ENCODE data around the gene OOSP4B. TPM values are rescaled to one million over a fixed set of nuclear protein-coding genes. Genes with fewer than 3 reads are reported as not detected.

Gene OOSP4B
- polyA plus RNA-seq (2012; rRNA removed) = not detected in 2 replicates
- not detected in 2 replicates for polyA plus RNA-seq (2012; cell fraction: cytosol; rRNA removed)
- polyA plus RNA-seq (2012; cell fraction: nucleus; rRNA removed) = not detected in 2 replicates

DNA sequence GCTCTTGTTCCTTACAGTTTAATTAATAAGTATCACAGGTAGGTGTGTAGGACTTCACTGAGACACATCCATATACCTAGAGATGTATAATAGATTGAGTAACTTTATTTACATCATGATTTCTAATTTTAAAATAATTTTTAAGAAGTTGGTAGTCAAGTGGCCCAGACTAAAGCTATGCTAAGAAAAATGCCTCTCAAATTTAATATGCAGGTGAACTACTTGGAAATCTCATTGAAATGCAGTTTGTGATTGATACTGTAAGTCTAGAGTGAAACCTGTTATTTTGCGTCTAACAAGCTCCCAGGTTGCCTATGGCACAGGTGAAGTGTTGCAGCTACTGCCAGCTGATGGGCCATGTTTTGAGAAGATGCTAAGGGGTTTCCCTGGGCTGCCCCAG lies at the start of gene OOSP4B:
OOSP4B (plus strand) TSS at position 301 of the 400 bp plus-strand sequence.
- no peak for TF ChIP-seq GATA2 (CRISPR knock-in tag; IDR thresholded peaks at IDR 0.05)
- no peak for TF ChIP-seq RAD21 (IDR thresholded peaks at IDR 0.05; ENCODE audit: low read length)
- no peak for TF ChIP-seq RCOR1 (IDR thresholded peaks at IDR 0.05; ENCODE audit: low read length)
- TF ChIP-seq MXI1 (IDR thresholded peaks at IDR 0.05; ENCODE audit: low read depth, low read length) = no peak
- no peak for TF ChIP-seq EZH2phosphoT487 (IDR thresholded peaks at IDR 0.05; ENCODE audit: borderline replicate concordance, low read depth)
- TF ChIP-seq TCF12 (IDR thresholded peaks at IDR 0.05) = no peak
- TF ChIP-seq SMC3 (IDR thresholded peaks at IDR 0.05; ENCODE audit: low read depth, low read length) = no peak
- TF ChIP-seq, protein P1, sequence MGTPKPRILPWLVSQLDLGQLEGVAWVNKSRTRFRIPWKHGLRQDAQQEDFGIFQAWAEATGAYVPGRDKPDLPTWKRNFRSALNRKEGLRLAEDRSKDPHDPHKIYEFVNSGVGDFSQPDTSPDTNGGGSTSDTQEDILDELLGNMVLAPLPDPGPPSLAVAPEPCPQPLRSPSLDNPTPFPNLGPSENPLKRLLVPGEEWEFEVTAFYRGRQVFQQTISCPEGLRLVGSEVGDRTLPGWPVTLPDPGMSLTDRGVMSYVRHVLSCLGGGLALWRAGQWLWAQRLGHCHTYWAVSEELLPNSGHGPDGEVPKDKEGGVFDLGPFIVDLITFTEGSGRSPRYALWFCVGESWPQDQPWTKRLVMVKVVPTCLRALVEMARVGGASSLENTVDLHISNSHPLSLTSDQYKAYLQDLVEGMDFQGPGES (IDR thresholded peaks at IDR 0.05; ENCODE audit: low read depth, low read length) = no peak
- no peak for TF ChIP-seq YY1 (IDR thresholded peaks at IDR 0.05; ENCODE audit: low read depth)
- no peak for TF ChIP-seq CTCF (IDR thresholded peaks at IDR 0.05)
- 20% methylated on average over 1 of the region's 1 CpG for WGBS (ENCODE audit: low lambda C conversion rate)
- H3K79me2 ChIP-seq (ENCODE audit: insufficient read depth) = no peaks in the 10 kb centered on the region
- H3K4me2 ChIP-seq = no peak within 1 kb of the TSS
- no peaks in the 10 kb centered on the region for H3K9me2 ChIP-seq
- no peaks in the 10 kb centered on the region for H3F3A ChIP-seq (replicated peaks; ENCODE audit: insufficient read depth)
- no peaks in the 10 kb centered on the region for H4K20me1 ChIP-seq (ENCODE audit: insufficient read depth)
- no peaks in the 10 kb centered on the region for H3K36me3 ChIP-seq (replicated peaks in 1 of 2; ENCODE audit: control insufficient read depth in 1 of 2, insufficient read depth in 2 of 2, low read length in 1 of 2)
- H3K4me1 ChIP-seq (ENCODE audit: control insufficient read depth in 1 of 2, insufficient read depth in 2 of 2, low read depth in 1 of 2, low read length in 1 of 2) = no peaks in the 10 kb centered on the region
- no peaks in the 10 kb centered on the region for H3K27me3 ChIP-seq (ENCODE audit: insufficient read depth)
- ChIA-PET CTCF (no interaction called here), POLR2A (no interaction called here)
- no peak within 1 kb of the TSS for H3K27ac ChIP-seq (ENCODE audit: low read depth in 2 of 2, low read length in 1 of 2)
- H3K4me3 ChIP-seq (ENCODE audit: low read depth in 2 of 2, low read length in 1 of 2) = no peak within 1 kb of the TSS
- H3K9me3 ChIP-seq = no peaks in the 10 kb centered on the region
- DNase-seq = no peak
- no peak within 1 kb of the TSS for H2AFZ ChIP-seq (ENCODE audit: low read depth)
- H3K9ac ChIP-seq = no peak within 1 kb of the TSS

DNA sequence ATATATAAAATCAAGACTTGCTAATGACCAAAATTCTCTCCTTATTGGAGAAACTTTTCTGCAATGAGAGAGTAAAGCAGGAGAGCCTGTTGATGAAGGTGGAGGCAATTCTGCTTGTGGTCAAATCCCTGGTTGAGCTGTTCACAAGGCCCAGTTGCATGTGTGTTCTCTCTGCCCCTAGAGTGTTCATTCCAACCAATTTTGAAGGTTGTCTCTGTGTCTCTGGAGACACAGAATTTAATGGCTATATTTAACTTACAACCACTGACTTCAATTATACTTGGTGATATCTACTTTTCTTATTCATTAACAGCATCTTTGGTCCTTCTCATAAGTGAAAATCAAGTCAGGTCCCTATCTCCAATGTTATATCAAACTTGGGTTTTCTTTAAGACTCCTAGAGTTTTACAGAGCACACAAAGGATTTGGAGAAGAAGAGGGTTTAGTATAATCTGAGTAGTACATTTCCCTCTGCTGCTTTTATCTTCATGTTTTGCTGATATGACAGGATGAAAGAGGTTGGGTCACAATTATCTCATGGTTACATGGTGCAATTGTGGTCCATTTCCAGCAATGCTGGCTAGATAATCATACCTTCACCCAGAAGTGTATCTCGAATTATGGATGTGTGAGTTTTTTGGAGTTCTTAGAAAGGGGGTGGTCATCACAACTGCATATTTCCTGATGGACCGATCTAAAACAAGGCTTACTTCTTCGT lies 49.1 kb upstream of the OOSP4B start:
- H4K20me1 ChIP-seq (ENCODE audit: insufficient read depth) = no peaks in the 10 kb centered on the region
- no peaks in the 10 kb centered on the region for H3K9me3 ChIP-seq
- 13% methylated on average over 3 of the region's 3 CpGs for WGBS (ENCODE audit: low lambda C conversion rate)
- TF ChIP-seq RXRA (IDR thresholded peaks at IDR 0.05; ENCODE audit: borderline replicate concordance, low read depth) (no peak), YY1 (IDR thresholded peaks at IDR 0.05; ENCODE audit: low read depth) (no peak), TEAD4 (IDR thresholded peaks at IDR 0.05; ENCODE audit: borderline replicate concordance, insufficient read depth) (no peak), MEF2A (IDR thresholded peaks at IDR 0.05; ENCODE audit: borderline replicate concordance, low read depth) (no peak), REST (IDR thresholded peaks at IDR 0.05; ENCODE audit: low read depth, low read length) (no peak), EZH2phosphoT487 (IDR thresholded peaks at IDR 0.05; ENCODE audit: borderline replicate concordance, low read depth) (no peak)
- TF ChIP-seq, protein P2, sequence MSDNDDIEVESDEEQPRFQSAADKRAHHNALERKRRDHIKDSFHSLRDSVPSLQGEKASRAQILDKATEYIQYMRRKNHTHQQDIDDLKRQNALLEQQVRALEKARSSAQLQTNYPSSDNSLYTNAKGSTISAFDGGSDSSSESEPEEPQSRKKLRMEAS (IDR thresholded peaks at IDR 0.05; ENCODE audit: low read depth) = no peak
- no peaks in the 10 kb centered on the region for H3K36me3 ChIP-seq (replicated peaks in 1 of 2; ENCODE audit: control insufficient read depth in 1 of 2, insufficient read depth in 2 of 2, low read length in 1 of 2)
- POLR2A ChIA-PET = no interaction called here
- H3K9me2 ChIP-seq = no peaks in the 10 kb centered on the region
- no peak overlapping the region for H3K9ac ChIP-seq
- H3K4me2 ChIP-seq = no peak overlapping the region
- H3K79me2 ChIP-seq (ENCODE audit: insufficient read depth) = no peaks in the 10 kb centered on the region
- no peaks in the 10 kb centered on the region for H3K4me1 ChIP-seq (ENCODE audit: control insufficient read depth in 1 of 2, insufficient read depth in 2 of 2, low read depth in 1 of 2, low read length in 1 of 2)
- H3K27ac ChIP-seq (ENCODE audit: low read depth in 2 of 2, low read length in 1 of 2) = no peak overlapping the region
- DNase-seq = no peak
- H3K27me3 ChIP-seq (ENCODE audit: insufficient read depth) = no peaks in the 10 kb centered on the region
- CTCF ChIA-PET = no interaction called here
- no peak overlapping the region for H2AFZ ChIP-seq (ENCODE audit: low read depth)
- H3K4me3 ChIP-seq (ENCODE audit: low read depth in 2 of 2, low read length in 1 of 2) = no peak overlapping the region
- no peaks in the 10 kb centered on the region for H3F3A ChIP-seq (replicated peaks; ENCODE audit: insufficient read depth)

All from SK-N-SH (cell line).